A673 (cell line): ENCODE data around the gene SLC2A2. TPM values are rescaled to one million over a fixed set of nuclear protein-coding genes. Genes with fewer than 3 reads are reported as not detected.

Source experiments
- BruUV-seq: library from RNA; stranded (reverse); fragments of 400-500 nt; replicated peaks from 2 replicates; lab custom pipeline; 2021; lab: Mats Ljungman, UMichigan
- CTCF ChIA-PET: fragments of 300-600 bp; sonication (Branson Sonifier 250); formaldehyde crosslinking; loops from one replicate; lab custom pipeline; 2022; ENCODE audit warnings: antibody characterized with exemption; lab: Charles Lee
- POLR2A ChIA-PET: fragments of 300-600 bp; sonication (Branson Sonifier 250); formaldehyde crosslinking; loops from one replicate; lab custom pipeline; 2022; ENCODE audit warnings: antibody characterized with exemption; ENCODE audit not compliant: low non-redundant PET; lab: Charles Lee
- DNase-seq: peaks from one replicate; pipeline ENCODE4 v3.0.0-alpha.2; 2015; ENCODE audit warnings: low spot score
- H3K27ac ChIP-seq: fragments of 200-600 bp; sonication (generic); 2 replicates; pipeline ENCODE4 v1.5.1; 2016; ENCODE audit warnings: mixed run types, low read depth, mild to moderate bottlenecking, mixed read lengths, antibody characterized with exemption, low read length; ENCODE audit not compliant: poor library complexity, severe bottlenecking
- H3K27me3 ChIP-seq: fragments of 200-600 bp; sonication (generic); replicated peaks from 2 replicates; pipeline ENCODE4 v1.6.1; 2017; ENCODE audit warnings: mixed run types, low read depth, mild to moderate bottlenecking, mixed read lengths, antibody characterized with exemption, low read length; ENCODE audit not compliant: insufficient read depth, poor library complexity
- H3K36me3 ChIP-seq: fragments of 200-600 bp; sonication (generic); 2 replicates; pipeline ENCODE4 v1.6.1; 2016; ENCODE audit warnings: mixed run types, mild to moderate bottlenecking, mixed read lengths, antibody characterized with exemption, low read length; ENCODE audit not compliant: insufficient read depth, poor library complexity, severe bottlenecking
- H3K4me1 ChIP-seq: fragments of 200-600 bp; sonication (generic); 2 replicates; pipeline ENCODE4 v1.6.1; 2017; ENCODE audit warnings: mixed run types, mild to moderate bottlenecking, mixed read lengths, antibody characterized with exemption, low read length; ENCODE audit not compliant: insufficient read depth, poor library complexity, severe bottlenecking
- H3K4me3 ChIP-seq: fragments of 200-600 bp; sonication (generic); 2 replicates; pipeline ENCODE4 v1.5.1; 2016; ENCODE audit warnings: low read depth, mixed run types, mild to moderate bottlenecking, mixed read lengths, low read length; ENCODE audit not compliant: poor library complexity, severe bottlenecking
- H3K9me3 ChIP-seq: fragments of 200-600 bp; sonication (generic); 2 replicates; pipeline ENCODE4 v1.6.1; 2016; ENCODE audit warnings: mixed run types, low read depth, mild to moderate bottlenecking, mixed read lengths, antibody characterized with exemption, low read length; ENCODE audit not compliant: poor library complexity, severe bottlenecking
- CTCF ChIP-seq: fragments of 300-800, 200-600 bp; sonication (generic); conservative IDR thresholded peaks from 2 replicates; pipeline ENCODE4 v1.5.1; 2017; ENCODE audit warnings: low read depth, mild to moderate bottlenecking, antibody characterized with exemption, low read length, moderate library complexity, mixed read lengths
- EZH2 ChIP-seq: fragments of 200-600 bp; sonication (generic); IDR thresholded peaks from 2 replicates; pipeline ENCODE4 v1.6.1; 2017; ENCODE audit warnings: borderline replicate concordance, low read depth, mild to moderate bottlenecking, mixed read lengths, antibody characterized with exemption, low read length; ENCODE audit not compliant: poor library complexity, severe bottlenecking
- intact Hi-C: fragments of 100-400 bp; cut with micrococcal nuclease; formaldehyde crosslinking; loops from one replicate; pipeline ENCODE4 v1.10.0; 2022; ENCODE audit not compliant: unreplicated experiment
- total RNA-seq: library from RNA; stranded (reverse); gene quantifications from 2 replicates; pipeline ENCODE4 v1.2.3, GENCODE V29; 2021

Gene SLC2A2
- total RNA-seq, 1 experiment from 2014 or later: not detected

DNA sequence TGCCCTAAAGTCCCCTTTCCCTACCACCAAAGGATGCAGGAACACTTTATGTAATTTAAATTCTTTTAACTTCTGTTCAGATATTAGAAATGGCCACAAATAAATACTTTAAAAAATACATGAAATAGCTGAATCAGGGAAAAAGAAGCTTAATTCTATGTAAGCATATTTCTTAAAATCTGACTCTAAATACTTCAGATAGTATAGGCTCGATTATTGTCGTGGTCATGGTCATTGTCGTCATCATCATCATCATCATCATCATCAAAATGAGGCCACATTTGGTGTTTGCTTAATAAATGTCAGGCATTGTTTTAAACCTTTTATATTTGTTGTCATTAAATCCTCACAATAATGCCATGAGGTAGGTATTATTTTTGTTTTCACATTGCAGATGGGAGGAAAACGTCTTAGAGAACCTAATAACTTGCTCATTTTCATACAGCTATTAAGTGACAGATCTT is 14.6 kb downstream of the SLC2A2 start:
- H3K4me3 ChIP-seq: no peak overlapping the region
- CTCF ChIA-PET: no interaction called here
- intact Hi-C loops: no loop called here
- H3K9me3 ChIP-seq: no peaks in the 10 kb centered on the region
- no peak for DNase-seq
- POLR2A ChIA-PET: no interaction called here
- H3K27ac ChIP-seq: no peak overlapping the region
- H3K36me3 ChIP-seq: no peaks in the 10 kb centered on the region
- TF ChIP-seq EZH2 (no peak), CTCF (no peak)
- no peaks in the 10 kb centered on the region for H3K27me3 ChIP-seq
- H3K4me1 ChIP-seq: no peaks in the 10 kb centered on the region
- BruUV-seq: no TSS peak

DNA sequence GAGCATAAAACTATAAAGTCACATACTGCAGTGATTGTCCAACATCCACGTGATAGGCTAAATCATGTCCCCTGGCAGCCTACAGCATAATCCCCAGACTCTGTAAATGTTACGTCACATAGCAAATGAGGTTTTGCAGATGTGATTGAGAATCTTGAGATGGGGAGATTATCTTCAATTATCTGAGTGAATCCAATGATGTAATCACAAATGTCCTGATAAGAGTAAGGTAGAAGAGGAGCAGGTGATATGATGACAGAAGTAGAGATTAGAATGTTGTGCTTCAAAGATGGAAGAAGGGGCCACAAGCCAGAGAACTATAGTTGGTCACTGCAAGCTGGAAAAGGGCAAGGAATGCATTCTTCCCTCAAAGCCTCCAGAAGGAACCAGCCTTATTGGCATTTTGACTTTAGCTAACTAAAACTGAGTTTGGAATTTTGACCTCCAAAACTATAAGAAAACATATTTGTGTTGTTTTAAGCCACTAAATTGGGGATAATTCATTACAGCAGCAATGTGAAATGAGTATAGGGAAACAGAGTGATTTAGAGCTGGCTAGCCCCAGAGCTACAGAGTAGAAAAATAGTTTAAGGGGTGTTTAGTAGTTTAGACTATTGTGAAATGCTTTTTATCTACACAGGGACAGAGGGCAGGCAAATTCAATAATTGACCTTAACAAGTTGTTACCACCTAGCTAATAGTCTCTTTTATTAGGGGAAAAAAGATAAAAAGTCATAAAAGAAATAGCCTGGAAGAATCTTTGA is 15.2 kb downstream of the SLC2A2 start:
- ChIA-PET POLR2A (no interaction called here), CTCF (no interaction called here)
- Histone ChIP-seq H3K27me3 (no peaks in the 10 kb centered on the region), H3K9me3 (no peaks in the 10 kb centered on the region), H3K4me3 (no peak overlapping the region), H3K36me3 (no peaks in the 10 kb centered on the region), H3K27ac (no peak overlapping the region), H3K4me1 (no peaks in the 10 kb centered on the region)
- no peak for TF ChIP-seq CTCF
- no peak for TF ChIP-seq EZH2
- intact Hi-C loops: no loop called here
- DNase-seq: no peak
- no TSS peak for BruUV-seq

DNA sequence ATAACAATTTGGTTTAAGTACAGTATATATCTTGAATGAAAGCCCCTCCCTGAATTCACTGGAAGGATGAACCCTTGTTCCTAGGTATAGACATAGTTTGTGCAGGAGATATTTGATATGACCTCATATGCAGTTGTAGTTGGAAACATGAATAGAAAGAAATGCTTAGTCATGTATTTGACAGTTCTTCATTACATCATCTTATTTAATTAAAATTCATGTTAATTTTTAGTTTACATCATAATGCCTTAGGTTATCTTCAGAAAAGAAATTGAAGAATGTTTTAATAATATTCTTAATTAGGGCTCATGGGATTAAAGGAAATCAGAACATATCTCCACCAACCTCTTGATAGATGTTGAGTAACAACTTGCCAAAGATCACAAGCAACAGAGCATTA is 19.2 kb downstream of the SLC2A2 start:
- Histone ChIP-seq H3K27me3 (no peaks in the 10 kb centered on the region), H3K27ac (no peak overlapping the region), H3K36me3 (no peaks in the 10 kb centered on the region), H3K9me3 (no peaks in the 10 kb centered on the region), H3K4me1 (no peaks in the 10 kb centered on the region), H3K4me3 (no peak overlapping the region)
- no peak for TF ChIP-seq CTCF
- TF ChIP-seq EZH2: no peak
- POLR2A ChIA-PET: no interaction called here
- intact Hi-C loops: no loop called here
- no peak for DNase-seq
- CTCF ChIA-PET: no interaction called here
- BruUV-seq: no TSS peak
